Non-pigmented ciliary epithelial cell (primary cell): ENCODE results near the gene TUT1.
"Not testable (repeated sequence)": the region's sequence is repeated elsewhere in the genome, so short reads cannot be mapped to it uniquely, and the experiment has no call there.

Experiments
- DNase-seq: peaks from one replicate; pipeline ENCODE4 v3.0.0-alpha.2; 2010; ENCODE audit warnings: low read depth

The TUT1 gene, protein sequence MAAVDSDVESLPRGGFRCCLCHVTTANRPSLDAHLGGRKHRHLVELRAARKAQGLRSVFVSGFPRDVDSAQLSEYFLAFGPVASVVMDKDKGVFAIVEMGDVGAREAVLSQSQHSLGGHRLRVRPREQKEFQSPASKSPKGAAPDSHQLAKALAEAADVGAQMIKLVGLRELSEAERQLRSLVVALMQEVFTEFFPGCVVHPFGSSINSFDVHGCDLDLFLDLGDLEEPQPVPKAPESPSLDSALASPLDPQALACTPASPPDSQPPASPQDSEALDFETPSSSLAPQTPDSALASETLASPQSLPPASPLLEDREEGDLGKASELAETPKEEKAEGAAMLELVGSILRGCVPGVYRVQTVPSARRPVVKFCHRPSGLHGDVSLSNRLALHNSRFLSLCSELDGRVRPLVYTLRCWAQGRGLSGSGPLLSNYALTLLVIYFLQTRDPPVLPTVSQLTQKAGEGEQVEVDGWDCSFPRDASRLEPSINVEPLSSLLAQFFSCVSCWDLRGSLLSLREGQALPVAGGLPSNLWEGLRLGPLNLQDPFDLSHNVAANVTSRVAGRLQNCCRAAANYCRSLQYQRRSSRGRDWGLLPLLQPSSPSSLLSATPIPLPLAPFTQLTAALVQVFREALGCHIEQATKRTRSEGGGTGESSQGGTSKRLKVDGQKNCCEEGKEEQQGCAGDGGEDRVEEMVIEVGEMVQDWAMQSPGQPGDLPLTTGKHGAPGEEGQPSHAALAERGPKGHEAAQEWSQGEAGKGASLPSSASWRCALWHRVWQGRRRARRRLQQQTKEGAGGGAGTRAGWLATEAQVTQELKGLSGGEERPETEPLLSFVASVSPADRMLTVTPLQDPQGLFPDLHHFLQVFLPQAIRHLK

GRCh38 chr11:62591448-62592145 lies at the start of gene TUT1:
TUT1 (minus strand) TSS chr11:62591523; CDS start chr11:62591485, 38 bp downstream.
- DNase-seq: peak; percentile 98

- DNase-seq: no peak
Measured at GRCh38 chr11:62632492-62632891, 41.2 kb upstream of the TUT1 start.

- no peak for DNase-seq
Measured at GRCh38 chr11:62627713-62628112, 36.4 kb upstream of the TUT1 start.

GRCh38 chr11:62622476-62623089 lies 31.3 kb upstream of the TUT1 start:
- DNase-seq: no peak

DNA sequence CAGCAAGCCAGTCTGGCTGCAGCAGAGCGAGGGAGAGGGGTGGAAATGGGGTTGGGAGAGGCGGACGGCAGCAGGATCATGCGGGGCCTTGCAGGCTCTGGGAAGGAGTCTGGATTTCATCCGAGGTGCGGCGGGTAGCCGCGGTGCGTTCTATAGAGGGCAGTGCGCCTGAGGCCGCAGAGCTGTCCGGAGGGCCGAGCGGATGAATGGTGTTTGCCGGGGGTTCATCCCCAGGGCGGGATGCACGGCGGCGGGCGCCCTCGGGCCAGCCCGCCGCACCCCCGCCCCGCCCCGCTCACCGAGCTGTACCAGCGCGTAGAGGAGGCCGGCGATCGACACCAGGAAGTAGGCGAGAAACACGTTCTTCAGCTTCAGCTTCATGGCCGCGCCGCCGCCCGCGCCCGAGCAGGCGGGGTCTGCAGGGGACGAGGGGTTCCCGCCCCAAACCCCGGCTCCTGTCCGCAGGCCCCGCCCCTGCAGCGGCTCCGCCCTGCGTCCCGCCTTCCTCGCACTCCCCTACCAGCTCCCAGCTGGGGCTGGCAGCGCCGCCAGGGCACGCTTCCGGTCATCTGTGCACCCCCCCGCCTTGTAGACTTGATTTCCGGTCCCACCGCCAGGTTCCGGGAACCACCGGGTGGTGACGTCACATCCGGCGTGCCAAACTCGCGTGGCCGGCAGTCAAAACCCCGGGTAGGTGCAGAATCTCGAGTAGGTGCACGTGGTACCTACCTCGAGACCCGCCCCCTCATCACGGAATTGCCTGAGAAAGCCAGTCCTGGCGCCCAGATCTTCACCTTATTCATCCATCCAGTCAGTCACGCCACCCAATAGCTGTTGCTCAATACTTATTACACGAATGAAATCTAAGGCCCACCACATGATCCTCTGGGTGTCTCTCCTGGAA lies 30.5 kb upstream of the TUT1 start, which contains the start of gene B3GAT3:
B3GAT3 (minus strand) TSS at position 420 of the 904 bp plus-strand sequence; CDS start at position 381, 39 bp downstream.
- peak; percentile 88 for DNase-seq

GRCh38 chr11:62621027-62621566 lies 29.8 kb upstream of the TUT1 start:
- DNase-seq: no peak

DNA sequence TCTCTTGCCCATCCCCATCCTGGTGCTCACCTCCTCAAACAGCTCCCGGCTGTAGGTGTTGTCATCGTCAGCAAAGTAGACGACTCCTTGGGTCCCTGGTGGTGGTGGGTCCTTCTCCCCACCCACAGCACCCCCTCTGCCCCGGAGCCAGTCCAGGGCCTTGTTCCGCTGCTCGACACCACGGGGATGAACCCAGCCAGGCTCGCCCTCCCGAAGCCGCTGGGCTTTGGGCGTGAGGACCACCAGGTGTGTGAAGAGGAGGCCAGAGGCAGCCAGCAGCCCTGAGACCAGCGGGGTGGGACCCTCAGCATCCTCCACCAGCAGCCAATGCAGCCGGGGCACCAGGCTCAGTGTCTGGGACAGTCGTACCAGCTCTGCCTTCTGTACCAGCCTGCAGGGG lies 25.6 kb upstream of the TUT1 start:
- not testable (repeated sequence) for DNase-seq

DNA sequence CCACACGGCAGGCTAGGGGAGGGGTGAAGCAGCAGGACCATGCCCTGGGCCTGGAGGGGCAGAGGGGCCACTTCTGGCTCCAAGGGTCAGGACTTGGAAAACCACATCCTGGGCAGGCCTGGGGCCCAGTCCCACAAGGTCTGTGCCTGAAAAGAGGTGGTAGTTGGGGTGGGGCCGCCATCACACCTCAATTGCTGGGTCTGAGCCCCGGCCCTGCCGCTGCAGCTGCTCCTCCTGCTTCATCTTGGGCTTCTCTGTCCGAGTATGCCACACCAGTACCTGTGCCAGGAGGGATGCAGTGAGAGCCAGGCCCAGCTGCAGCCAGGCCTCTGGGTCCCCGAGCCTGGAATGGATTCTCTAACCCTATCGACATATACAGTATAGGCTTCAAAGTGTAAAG lies 24.2 kb upstream of the TUT1 start:
- DNase-seq: no peak

- no peak for DNase-seq
Measured at GRCh38 chr11:62614275-62614674, 23.0 kb upstream of the TUT1 start.

- no peak for DNase-seq
Measured at GRCh38 chr11:62613291-62613778, 22.0 kb upstream of the TUT1 start.

- no peak for DNase-seq
Measured at GRCh38 chr11:62612366-62613290, 21.3 kb upstream of the TUT1 start, which contains the start of the genes EML3 and ROM1. EML3 (minus strand) TSS chr11:62612775; CDS start chr11:62612457, 318 bp downstream. ROM1 (plus strand) TSS chr11:62613257; CDS start chr11:62613282, 25 bp downstream.

DNA sequence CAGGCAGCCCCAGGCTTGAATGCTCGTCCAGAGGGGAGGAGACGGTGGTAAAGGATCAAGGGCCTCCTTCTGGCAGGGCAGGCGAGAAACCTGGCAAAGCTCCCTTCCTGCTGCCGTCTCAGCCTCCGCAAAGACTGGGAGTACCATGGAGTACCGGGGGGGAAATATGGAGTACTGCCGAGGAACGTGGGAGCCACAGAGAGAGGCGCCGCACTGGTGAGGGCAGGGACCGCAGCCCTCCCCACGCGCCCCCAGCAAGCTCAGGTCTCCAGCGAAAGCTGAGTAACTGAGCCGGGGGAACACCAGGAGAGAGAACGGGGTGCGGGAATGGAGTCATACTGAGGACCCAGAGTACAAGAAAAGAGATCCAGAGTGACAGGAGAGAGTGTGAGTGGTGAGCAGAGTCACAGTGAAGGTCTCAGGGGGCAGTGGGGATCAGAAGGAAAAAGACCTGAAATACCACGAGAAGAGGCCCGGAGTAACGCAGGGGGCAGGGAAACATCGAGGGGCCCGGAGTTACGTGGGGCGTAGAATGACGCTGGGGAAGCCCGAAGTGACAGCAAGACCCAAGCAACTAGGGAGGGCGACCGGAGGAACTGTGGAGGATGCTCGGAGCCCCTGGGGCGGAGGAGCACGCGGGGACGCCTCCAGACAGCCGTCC lies 20.5 kb upstream of the TUT1 start:
- DNase-seq: no peak

GRCh38 chr11:62610814-62611704 lies 19.7 kb upstream of the TUT1 start:
- DNase-seq: no peak

DNA sequence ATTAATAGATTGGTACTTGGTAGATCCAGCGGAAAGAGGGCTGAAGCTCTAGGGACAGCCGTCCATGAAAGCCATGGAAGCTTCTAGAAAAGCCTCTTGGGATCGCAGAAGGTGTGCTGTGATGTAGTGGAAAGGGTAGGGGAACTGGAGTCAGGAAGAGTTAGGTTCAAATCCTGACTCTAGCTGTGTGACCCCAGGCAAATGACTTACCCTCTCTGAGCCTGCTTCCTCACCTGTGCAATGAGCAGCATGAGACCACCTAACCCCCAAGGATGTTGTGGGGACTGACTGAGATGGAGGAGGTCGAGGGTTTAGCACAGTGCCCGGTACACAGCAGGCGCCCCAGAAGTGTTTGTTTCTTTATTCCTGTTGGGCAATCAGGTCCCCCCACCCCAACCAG lies 19.1 kb upstream of the TUT1 start:
- no peak for DNase-seq

- DNase-seq: no peak
Measured at GRCh38 chr11:62608776-62609175, 17.5 kb upstream of the TUT1 start.

GRCh38 chr11:62607714-62608113 lies 16.4 kb upstream of the TUT1 start:
- DNase-seq: no peak

DNA sequence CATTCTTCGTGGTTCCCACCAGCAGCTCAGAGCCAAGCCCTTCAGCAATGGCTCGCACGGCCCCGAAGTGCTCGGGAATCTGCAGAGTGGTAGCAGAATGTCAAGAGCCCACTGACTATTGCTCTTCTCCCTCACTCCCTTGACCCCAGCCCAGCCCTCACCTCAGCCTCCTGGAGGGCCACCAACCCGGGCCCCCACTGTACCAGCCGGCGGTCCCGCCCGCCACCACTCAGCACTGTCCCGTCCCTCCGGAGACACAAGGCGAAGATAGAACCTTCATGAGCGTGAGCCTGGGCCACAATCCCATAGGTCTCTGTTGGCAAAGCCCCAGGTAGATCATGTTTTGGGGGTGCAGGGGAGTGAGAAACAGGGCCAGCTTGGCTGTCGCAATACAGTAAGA lies 14.6 kb upstream of the TUT1 start:
- no peak for DNase-seq
